Ascending aorta (tissue), 2 donors: ENCODE results near the gene KDM2B. TPM values are rescaled to one million over a fixed set of nuclear protein-coding genes. Genes with fewer than 3 reads are reported as not detected.

Experiments
- DNase-seq, 2 donors: peaks; one replicate each; pipeline ENCODE4 v3.0.0-alpha.2; 2019; ENCODE audit warnings: low spot score in 2 of 2
- H3K27ac ChIP-seq, 2 donors: fragments of 200-600 bp; sonication (generic); one replicate each; pipeline ENCODE4 v1.5.1; 2016 to 2017; ENCODE audit warnings: mild to moderate bottlenecking in 1 of 2
- H3K27me3 ChIP-seq: fragments of 200-600 bp; sonication (generic); one replicate; pipeline ENCODE4 v1.5.1; 2017
- H3K36me3 ChIP-seq, 2 donors: fragments of 200-600 bp; sonication (generic); one replicate each; pipeline ENCODE4 v1.5.1; 2016
- H3K4me1 ChIP-seq, 2 donors: fragments of 200-600 bp; sonication (generic); one replicate each; pipeline ENCODE4 v1.5.1; 2016 to 2017; ENCODE audit warnings: mild to moderate bottlenecking in 1 of 2
- H3K4me3 ChIP-seq, 2 donors: fragments of 200-600 bp; sonication (generic); one replicate each; pipeline ENCODE4 v1.5.1; 2016 to 2017; ENCODE audit warnings: mild to moderate bottlenecking in 1 of 2
- H3K9me3 ChIP-seq, 2 donors: fragments of 200-600 bp; sonication (generic); one replicate each; pipeline ENCODE4 v1.5.1; 2016
- intact Hi-C: fragments of 100-400 bp; cut with DNase I; formaldehyde crosslinking; loops from one replicate; pipeline ENCODE4 v1.15.1; 2023
- total RNA-seq: library from RNA; depleted of rRNA; stranded (reverse); fragments of >200 nt; gene quantifications from one replicate; pipeline ENCODE4 v1.1.0, GENCODE V29; 2016
- TF ChIP-seq, protein P1 (sequence below), 3 experiments: fragments of 200-600 bp in 2 of 3; fragments of 450-650 bp in 1 of 3; sonication (generic) in 2 of 3; IDR thresholded peaks; one replicate each; pipeline ENCODE4 v1.5.1; 2016 to 2019; ENCODE audit warnings: antibody characterized with exemption in 3 of 3, mild to moderate bottlenecking in 1 of 3, moderate library complexity in 1 of 3

The KDM2B gene
- total RNA-seq, 1 donor from 2014 or later: 17.3 TPM

GRCh38 chr12:121516437-121517011 is 64.3 kb downstream of the KDM2B start:
- H3K27me3 ChIP-seq: no peaks in the 10 kb centered on the region
- H3K9me3 ChIP-seq: no peaks in the 10 kb centered on the region
- no peaks in the 10 kb centered on the region for H3K4me1 ChIP-seq
- H3K27ac ChIP-seq: no peak overlapping the region
- intact Hi-C loops: no loop called here
- no peak overlapping the region for H3K4me3 ChIP-seq
- TF ChIP-seq, protein P1, sequence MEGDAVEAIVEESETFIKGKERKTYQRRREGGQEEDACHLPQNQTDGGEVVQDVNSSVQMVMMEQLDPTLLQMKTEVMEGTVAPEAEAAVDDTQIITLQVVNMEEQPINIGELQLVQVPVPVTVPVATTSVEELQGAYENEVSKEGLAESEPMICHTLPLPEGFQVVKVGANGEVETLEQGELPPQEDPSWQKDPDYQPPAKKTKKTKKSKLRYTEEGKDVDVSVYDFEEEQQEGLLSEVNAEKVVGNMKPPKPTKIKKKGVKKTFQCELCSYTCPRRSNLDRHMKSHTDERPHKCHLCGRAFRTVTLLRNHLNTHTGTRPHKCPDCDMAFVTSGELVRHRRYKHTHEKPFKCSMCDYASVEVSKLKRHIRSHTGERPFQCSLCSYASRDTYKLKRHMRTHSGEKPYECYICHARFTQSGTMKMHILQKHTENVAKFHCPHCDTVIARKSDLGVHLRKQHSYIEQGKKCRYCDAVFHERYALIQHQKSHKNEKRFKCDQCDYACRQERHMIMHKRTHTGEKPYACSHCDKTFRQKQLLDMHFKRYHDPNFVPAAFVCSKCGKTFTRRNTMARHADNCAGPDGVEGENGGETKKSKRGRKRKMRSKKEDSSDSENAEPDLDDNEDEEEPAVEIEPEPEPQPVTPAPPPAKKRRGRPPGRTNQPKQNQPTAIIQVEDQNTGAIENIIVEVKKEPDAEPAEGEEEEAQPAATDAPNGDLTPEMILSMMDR (IDR thresholded peaks at IDR 0.05): no peak
- DNase-seq: no peak
- peaks cover 11 to 14% of the 10 kb centered on the region in 2 donors for H3K36me3 ChIP-seq

- TF ChIP-seq, protein P1 (IDR thresholded peaks at IDR 0.05): no peak
- H3K4me3 ChIP-seq: no peak overlapping the region
- H3K4me1 ChIP-seq: no peaks in the 10 kb centered on the region
- no peaks in the 10 kb centered on the region for H3K9me3 ChIP-seq
- no peak for DNase-seq
- H3K27me3 ChIP-seq: no peaks in the 10 kb centered on the region
- H3K27ac ChIP-seq: no peak overlapping the region
- intact Hi-C loops: no loop called here
- H3K36me3 ChIP-seq: peaks cover 6 to 9% of the 10 kb centered on the region in 2 donors
Observed at GRCh38 chr12:121515615-121516014, 65.2 kb downstream of the KDM2B start.

- TF ChIP-seq, protein P1 (IDR thresholded peaks at IDR 0.05): no peak
- no peak for DNase-seq
- Histone ChIP-seq H3K4me3 (no peak overlapping the region), H3K36me3 (peaks cover 7 to 12% of the 10 kb centered on the region in 2 donors), H3K27me3 (no peaks in the 10 kb centered on the region), H3K4me1 (no peaks in the 10 kb centered on the region), H3K27ac (no peak overlapping the region), H3K9me3 (no peaks in the 10 kb centered on the region)
- intact Hi-C loops: no loop called here
Observed at GRCh38 chr12:121514184-121514742, 66.6 kb downstream of the KDM2B start.

- TF ChIP-seq, protein P1 (IDR thresholded peaks at IDR 0.05): no peak
- intact Hi-C loops: no loop called here
- Histone ChIP-seq H3K4me3 (no peak overlapping the region), H3K27me3 (no peaks in the 10 kb centered on the region), H3K36me3 (peaks cover 10 to 14% of the 10 kb centered on the region in 2 donors), H3K9me3 (no peaks in the 10 kb centered on the region), H3K27ac (no peak overlapping the region), H3K4me1 (no peaks in the 10 kb centered on the region)
- no peak for DNase-seq
Observed at GRCh38 chr12:121513464-121514183, 67.2 kb downstream of the KDM2B start.

DNA sequence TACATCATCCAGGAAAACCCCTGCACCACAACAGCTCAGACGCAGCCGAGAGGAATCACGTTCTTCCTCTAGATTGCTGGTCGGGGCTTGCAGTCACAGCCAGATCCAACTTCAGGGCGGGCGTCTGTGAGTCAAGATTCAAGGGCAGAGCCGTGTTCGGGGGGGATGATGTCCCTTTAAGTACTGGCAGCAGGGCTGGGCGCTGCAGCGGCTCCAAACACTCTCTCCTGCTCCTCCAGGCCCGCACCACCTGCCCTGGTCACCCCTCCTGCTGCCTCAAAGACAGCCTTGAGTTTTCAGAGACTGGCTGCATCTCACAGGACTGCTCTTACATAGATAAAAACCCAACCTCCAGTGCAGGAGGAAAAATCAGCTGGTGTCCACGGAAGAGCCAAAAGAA is 68.3 kb downstream of the KDM2B start:
- Histone ChIP-seq H3K27ac (no peak overlapping the region), H3K27me3 (no peaks in the 10 kb centered on the region), H3K36me3 (peaks cover 12 to 22% of the 10 kb centered on the region in 2 donors), H3K9me3 (no peaks in the 10 kb centered on the region), H3K4me1 (no peaks in the 10 kb centered on the region), H3K4me3 (no peak overlapping the region)
- intact Hi-C loops: no loop called here
- TF ChIP-seq, protein P1 (IDR thresholded peaks at IDR 0.05): no peak
- DNase-seq: no peak
